ENCODE measurements around the gene FOXL3.

Gene FOXL3

DNA sequence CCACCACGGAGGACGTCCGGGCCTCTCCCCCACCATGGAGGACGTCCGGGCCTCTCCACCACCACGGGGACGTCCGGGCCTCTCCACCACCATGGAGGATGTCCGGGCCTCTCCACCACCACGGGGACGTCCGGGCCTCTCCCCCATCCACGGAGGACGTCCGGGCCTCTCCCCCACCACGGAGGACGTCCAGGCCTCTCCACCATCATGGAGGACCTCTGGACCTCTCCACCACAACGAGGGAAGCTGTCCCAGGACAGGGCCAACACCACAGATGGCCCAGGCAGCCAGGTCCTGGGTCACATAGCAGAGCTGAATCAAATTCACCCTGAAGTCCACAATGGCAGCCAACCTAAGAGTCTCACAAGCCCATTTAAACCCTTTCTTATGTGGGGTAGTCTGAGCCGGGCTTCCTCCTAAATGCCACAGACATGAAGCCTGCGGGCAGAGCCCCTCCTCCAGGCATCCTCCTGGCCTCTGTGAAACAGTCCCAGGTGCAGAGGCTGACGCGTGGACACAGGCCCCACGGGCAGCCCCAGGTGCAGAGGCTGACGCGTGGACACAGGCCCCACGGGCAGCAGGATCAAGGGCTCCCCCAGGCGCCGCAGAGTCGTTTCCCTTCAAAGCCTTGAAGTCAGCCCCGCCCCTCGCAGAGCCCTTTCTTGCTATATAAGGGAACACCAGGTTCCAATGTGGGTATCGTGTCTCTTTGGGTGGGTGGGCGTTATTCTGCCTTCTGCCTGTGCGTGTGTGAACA lies 47.0 kb downstream of the FOXL3 start:
- Histone ChIP-seq H3K79me2 (ENCODE audit: low read length) (no peaks in the 10 kb centered on the region), H3K9ac (ENCODE audit: low read length) (no peak overlapping the region), H3K27ac (ENCODE audit: low read length) (no peak overlapping the region), H3K4me2 (ENCODE audit: low read length) (no peak overlapping the region), H3K27me3 (ENCODE audit: low read depth, low read length) (no peaks in the 10 kb centered on the region), H4K20me1 (ENCODE audit: insufficient read depth, low read length) (no peaks in the 10 kb centered on the region), H3K4me3 (ENCODE audit: low read length) (no peak overlapping the region), H3K4me1 (ENCODE audit: low read length) (no peaks in the 10 kb centered on the region), H3K36me3 (replicated peaks; ENCODE audit: low read depth, low read length) (no peaks in the 10 kb centered on the region), H3K9me3 (ENCODE audit: insufficient read depth, low read length) (no peaks in the 10 kb centered on the region), H2AFZ (ENCODE audit: low read depth, low read length) (no peak overlapping the region)
- TF ChIP-seq, protein P1, sequence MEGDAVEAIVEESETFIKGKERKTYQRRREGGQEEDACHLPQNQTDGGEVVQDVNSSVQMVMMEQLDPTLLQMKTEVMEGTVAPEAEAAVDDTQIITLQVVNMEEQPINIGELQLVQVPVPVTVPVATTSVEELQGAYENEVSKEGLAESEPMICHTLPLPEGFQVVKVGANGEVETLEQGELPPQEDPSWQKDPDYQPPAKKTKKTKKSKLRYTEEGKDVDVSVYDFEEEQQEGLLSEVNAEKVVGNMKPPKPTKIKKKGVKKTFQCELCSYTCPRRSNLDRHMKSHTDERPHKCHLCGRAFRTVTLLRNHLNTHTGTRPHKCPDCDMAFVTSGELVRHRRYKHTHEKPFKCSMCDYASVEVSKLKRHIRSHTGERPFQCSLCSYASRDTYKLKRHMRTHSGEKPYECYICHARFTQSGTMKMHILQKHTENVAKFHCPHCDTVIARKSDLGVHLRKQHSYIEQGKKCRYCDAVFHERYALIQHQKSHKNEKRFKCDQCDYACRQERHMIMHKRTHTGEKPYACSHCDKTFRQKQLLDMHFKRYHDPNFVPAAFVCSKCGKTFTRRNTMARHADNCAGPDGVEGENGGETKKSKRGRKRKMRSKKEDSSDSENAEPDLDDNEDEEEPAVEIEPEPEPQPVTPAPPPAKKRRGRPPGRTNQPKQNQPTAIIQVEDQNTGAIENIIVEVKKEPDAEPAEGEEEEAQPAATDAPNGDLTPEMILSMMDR (IDR thresholded peaks at IDR 0.05; ENCODE audit: low read depth, low read length), result no peak
- TF ChIP-seq EZH2phosphoT487 (IDR thresholded peaks at IDR 0.05; ENCODE audit: low read depth), result no peak

DNA sequence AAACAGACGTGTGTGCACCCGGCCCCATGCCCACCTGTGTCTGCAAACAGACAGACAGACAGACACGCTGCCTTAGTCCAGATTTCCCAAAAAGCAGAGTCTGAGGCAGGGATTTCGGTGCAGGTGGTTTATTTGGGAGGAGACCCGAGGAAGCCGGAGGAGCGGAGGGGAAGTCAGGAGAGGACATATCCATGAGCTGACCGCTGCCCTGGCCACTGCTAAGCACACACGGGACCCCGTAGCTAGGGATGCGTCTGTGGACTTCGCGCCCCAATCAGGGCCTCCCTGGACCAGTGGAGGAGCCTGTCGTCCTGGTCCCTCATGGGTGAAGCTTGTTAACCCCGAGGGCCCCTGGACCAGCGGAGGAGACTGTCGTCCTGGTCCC lies 47.6 kb downstream of the FOXL3 start:
- TF ChIP-seq EZH2phosphoT487 (IDR thresholded peaks at IDR 0.05; ENCODE audit: low read depth), result no peak
- TF ChIP-seq, protein P1 (IDR thresholded peaks at IDR 0.05; ENCODE audit: low read depth, low read length), result no peak
- Histone ChIP-seq H3K79me2 (ENCODE audit: low read length) (no peaks in the 10 kb centered on the region), H3K27ac (ENCODE audit: low read length) (no peak overlapping the region), H3K4me3 (ENCODE audit: low read length) (no peak overlapping the region), H2AFZ (ENCODE audit: low read depth, low read length) (no peak overlapping the region), H4K20me1 (ENCODE audit: insufficient read depth, low read length) (no peaks in the 10 kb centered on the region), H3K9ac (ENCODE audit: low read length) (no peak overlapping the region), H3K9me3 (ENCODE audit: insufficient read depth, low read length) (no peaks in the 10 kb centered on the region), H3K4me2 (ENCODE audit: low read length) (no peak overlapping the region), H3K36me3 (replicated peaks; ENCODE audit: low read depth, low read length) (no peaks in the 10 kb centered on the region), H3K27me3 (ENCODE audit: low read depth, low read length) (no peaks in the 10 kb centered on the region), H3K4me1 (ENCODE audit: low read length) (no peaks in the 10 kb centered on the region)

DNA sequence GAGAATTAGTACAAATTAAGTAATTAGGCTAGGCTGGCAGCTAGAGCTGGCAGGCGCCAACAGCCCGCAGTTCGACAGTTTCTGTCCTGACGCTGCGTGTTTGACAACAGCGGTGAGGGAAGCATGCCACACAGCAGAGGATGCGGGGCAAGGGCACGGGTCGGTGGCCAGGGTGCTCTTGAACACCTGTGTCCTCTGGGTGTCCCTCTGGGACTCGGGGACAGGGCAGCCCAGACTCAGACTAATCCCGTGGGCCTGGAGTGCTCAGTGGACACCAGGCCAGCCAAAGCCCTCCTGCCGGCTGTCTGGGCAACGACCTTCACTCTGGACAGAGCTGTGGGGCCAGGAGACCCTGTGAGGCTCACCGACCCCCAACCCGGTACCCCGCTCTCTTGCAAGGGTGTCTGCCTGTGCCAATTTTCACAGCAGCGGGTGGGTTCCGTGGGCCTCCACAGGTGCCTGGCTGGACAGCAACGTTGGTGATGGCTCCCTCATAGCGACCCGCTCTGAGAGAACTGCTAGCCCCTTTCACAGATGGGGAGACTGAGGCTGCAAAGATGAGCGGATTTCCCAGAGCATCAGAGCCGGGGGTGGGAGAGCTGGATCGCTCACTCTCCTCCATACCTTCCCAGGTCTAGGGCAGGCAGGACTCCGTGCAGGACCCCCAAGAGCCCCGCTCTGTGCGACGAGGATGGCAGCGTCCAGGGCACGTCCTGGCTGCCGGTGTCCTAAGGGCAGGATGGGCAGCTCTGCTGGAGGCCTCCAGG lies 48.5 kb downstream of the FOXL3 start:
- Histone ChIP-seq H3K27ac (ENCODE audit: low read length) (no peak overlapping the region), H3K9me3 (ENCODE audit: insufficient read depth, low read length) (no peaks in the 10 kb centered on the region), H2AFZ (ENCODE audit: low read depth, low read length) (no peak overlapping the region), H3K4me3 (ENCODE audit: low read length) (no peak overlapping the region), H3K9ac (ENCODE audit: low read length) (no peak overlapping the region), H3K4me2 (ENCODE audit: low read length) (no peak overlapping the region), H3K36me3 (replicated peaks; ENCODE audit: low read depth, low read length) (no peaks in the 10 kb centered on the region), H4K20me1 (ENCODE audit: insufficient read depth, low read length) (no peaks in the 10 kb centered on the region), H3K27me3 (ENCODE audit: low read depth, low read length) (no peaks in the 10 kb centered on the region), H3K79me2 (ENCODE audit: low read length) (no peaks in the 10 kb centered on the region), H3K4me1 (ENCODE audit: low read length) (no peaks in the 10 kb centered on the region)
- TF ChIP-seq, protein P1 (IDR thresholded peaks at IDR 0.05; ENCODE audit: low read depth, low read length), result no peak
- TF ChIP-seq EZH2phosphoT487 (IDR thresholded peaks at IDR 0.05; ENCODE audit: low read depth), result no peak

DNA sequence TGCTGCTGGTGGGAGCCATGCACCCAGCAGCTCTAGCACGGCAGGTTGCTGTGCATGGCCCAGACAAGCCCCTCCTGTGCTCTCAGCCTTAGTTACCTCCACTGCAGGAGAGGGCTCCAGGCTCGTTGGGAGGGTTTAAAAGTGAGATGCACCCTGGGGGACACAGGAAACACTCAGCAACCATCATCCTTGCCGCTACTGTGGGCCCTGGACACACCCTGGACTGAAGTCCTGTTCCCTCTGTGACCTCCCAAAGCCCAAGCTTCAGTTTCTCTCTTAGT lies 49.0 kb downstream of the FOXL3 start:
- H3K9ac ChIP-seq (ENCODE audit: low read length), result no peak overlapping the region
- H4K20me1 ChIP-seq (ENCODE audit: insufficient read depth, low read length), result no peaks in the 10 kb centered on the region
- no peaks in the 10 kb centered on the region for H3K27me3 ChIP-seq (ENCODE audit: low read depth, low read length)
- TF ChIP-seq EZH2phosphoT487 (IDR thresholded peaks at IDR 0.05; ENCODE audit: low read depth), result no peak
- TF ChIP-seq, protein P1 (IDR thresholded peaks at IDR 0.05; ENCODE audit: low read depth, low read length), result no peak
- no peaks in the 10 kb centered on the region for H3K9me3 ChIP-seq (ENCODE audit: insufficient read depth, low read length)
- H3K4me2 ChIP-seq (ENCODE audit: low read length), result no peak overlapping the region
- H3K79me2 ChIP-seq (ENCODE audit: low read length), result no peaks in the 10 kb centered on the region
- no peaks in the 10 kb centered on the region for H3K4me1 ChIP-seq (ENCODE audit: low read length)
- no peak overlapping the region for H3K4me3 ChIP-seq (ENCODE audit: low read length)
- H3K27ac ChIP-seq (ENCODE audit: low read length), result no peak overlapping the region
- H2AFZ ChIP-seq (ENCODE audit: low read depth, low read length), result no peak overlapping the region
- H3K36me3 ChIP-seq (replicated peaks; ENCODE audit: low read depth, low read length), result no peaks in the 10 kb centered on the region
